Neural cell (in vitro differentiated cells): ENCODE results near the gene COL20A1.

Source experiments
- CTCF ChIP-seq: fragments of 450-650 bp; IDR thresholded peaks from 2 replicates; pipeline ENCODE4 v1.5.1; 2014; ENCODE audit warnings: antibody characterized with exemption, mild to moderate bottlenecking, moderate library complexity; ENCODE audit not compliant: poor library complexity, severe bottlenecking
- EP300 ChIP-seq: fragments of 450-650 bp; conservative IDR thresholded peaks from 2 replicates; pipeline ENCODE4 v1.6.1; 2014; ENCODE audit warnings: antibody characterized with exemption, mild to moderate bottlenecking, moderate library complexity; ENCODE audit not compliant: poor library complexity, severe bottlenecking
- EZH2 ChIP-seq: fragments of 200-600, 300-800 bp; shearing (Covaris generic), sonication (generic); IDR thresholded peaks from 2 replicates; pipeline ENCODE4 v1.6.1; 2014; ENCODE audit warnings: antibody characterized with exemption, low read length, borderline replicate concordance, mild to moderate bottlenecking; ENCODE audit not compliant: insufficient read depth, poor library complexity, severe bottlenecking
- POLR2AphosphoS5 ChIP-seq: IDR thresholded peaks from 2 replicates; pipeline ENCODE4 v1.6.1; 2012
- SMC3 ChIP-seq: fragments of 450-650 bp; conservative IDR thresholded peaks from 2 replicates; pipeline ENCODE4 v1.6.1; 2014; ENCODE audit warnings: antibody characterized with exemption, mild to moderate bottlenecking, moderate library complexity; ENCODE audit not compliant: poor library complexity

- TF ChIP-seq CTCF (no peak), EZH2 (no peak), SMC3 (no peak), POLR2AphosphoS5 (no peak), EP300 (no peak)
Observed at GRCh38 chr20:63359164-63359934, 66.4 kb downstream of the COL20A1 start.
